ENCODE results near the gene KRT1.
"Not testable (repeated sequence)": the region's sequence is repeated elsewhere in the genome, so short reads cannot be mapped to it uniquely, and the experiment has no call there.

KRT1 gene

DNA sequence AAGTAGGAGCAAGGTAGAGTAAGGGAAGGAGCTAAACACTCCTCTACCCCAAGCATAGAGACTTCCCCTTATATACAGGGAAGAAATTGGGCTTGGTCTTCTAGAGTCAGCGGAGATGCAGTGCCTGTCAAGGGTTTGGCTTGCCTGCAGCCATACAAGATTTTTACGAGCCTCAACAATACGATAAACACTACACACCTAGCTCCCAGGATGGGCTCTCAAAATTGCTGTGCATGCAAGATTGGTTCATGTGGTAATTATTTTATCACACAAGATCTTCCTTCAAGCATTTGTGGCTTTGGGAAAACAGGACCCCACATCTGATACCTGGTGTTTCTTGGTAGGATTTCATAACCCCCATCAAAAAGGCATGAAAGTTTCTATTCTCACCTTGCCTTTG, at the start of gene KRT1:
Gene KRT1, minus strand, starts transcription at position 45 of the 400 bp plus-strand sequence. CDS start 59 bp downstream, outside the sequence.
- no peak for DNase-seq

DNA sequence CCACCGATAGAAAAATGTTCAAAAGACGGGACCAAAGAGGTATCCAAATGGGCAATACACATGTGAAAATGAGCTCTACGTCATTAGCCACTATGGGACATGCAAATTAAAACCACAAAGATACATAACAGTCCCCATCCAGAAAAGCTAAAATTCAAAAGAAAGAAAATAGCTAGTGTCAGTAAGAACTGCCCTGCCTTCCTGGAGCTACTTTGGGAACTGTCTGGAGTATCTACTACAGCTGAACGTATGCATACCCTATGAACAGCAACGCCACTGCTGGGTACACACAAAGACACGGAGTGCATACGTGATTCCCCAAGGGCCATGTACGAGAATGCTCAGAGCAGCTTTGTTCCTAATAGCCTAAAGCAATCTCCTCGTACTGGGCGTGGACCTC, 48.9 kb upstream of the KRT1 start:
- DNase-seq = no peak

DNA sequence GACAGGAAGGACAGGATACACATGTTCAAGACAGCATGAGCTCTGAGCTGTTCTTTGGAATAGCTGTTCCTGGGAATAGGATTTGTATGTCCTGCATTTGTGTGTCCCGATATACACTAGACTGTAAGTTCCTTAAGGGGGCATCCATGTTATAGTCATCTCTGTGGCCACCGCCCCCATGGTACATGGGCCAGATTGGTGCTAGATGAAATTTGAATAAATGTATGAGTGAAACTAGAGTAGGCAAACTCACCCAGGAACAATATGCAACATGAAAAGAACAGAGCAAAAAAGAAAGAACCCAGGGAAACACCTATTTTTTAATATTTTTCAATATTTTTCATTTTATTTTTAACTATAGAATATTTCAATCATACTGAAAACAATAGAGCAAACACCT, 48.2 kb upstream of the KRT1 start:
- no peak for DNase-seq

DNA sequence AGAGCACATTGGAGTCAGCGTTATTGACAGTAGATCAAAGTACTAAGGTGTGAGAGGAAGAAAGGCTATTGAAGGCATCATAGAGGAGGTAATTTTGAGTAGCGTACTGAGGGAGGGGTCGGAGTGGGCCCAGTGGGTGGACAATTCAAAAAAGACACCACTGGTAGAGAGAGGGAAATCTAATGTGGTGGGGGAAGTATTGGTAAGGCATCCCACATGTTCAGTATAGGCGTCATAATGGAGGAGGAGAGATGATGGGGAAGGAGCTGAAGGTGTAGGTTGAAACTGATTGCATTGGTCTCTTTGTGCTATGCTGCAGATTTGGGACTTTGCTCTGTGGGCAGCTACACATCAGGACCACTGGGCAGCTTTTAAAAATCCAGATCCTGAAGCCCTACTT, 46.8 kb upstream of the KRT1 start:
- no peak for DNase-seq

DNA sequence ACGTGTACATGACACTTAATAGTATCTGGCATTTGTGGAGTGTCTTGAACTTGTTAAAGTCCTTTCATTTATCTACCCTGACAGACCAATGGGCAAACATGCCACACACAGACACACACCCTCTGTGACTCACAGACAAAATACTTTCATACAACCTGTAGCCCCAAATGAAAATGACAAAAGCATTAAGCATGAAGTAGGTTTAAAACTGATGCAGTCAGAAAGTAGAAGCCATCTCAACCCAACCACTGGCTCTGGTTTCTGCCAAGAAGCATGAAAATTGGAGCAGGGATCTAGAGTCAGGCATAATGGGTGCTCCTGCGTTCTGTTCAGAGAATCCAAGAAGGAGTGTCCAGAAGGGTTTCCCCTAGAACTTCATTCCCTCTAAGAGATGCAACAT, 46.2 kb upstream of the KRT1 start:
- no peak for DNase-seq

DNA sequence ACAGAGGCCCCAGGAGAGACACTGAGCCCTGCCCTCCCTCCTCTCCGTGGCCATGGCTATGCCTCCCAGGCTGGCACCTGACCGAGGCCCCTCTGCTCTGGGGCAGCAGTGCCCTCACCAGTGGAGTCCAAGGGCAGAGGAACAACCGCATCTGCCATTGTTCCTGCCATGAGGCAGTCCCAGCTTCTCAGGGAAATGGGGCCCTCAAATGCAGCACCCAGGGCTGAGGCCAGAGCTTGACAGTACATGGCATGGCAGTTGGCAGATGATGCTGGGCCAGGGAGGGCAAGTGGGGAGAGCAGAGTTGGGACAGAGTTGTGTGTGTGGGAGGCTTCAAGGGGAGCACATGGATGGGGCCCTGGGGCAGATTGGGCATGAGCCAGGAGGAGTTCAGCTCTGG, 44.2 kb upstream of the KRT1 start:
- no peak for DNase-seq

DNA sequence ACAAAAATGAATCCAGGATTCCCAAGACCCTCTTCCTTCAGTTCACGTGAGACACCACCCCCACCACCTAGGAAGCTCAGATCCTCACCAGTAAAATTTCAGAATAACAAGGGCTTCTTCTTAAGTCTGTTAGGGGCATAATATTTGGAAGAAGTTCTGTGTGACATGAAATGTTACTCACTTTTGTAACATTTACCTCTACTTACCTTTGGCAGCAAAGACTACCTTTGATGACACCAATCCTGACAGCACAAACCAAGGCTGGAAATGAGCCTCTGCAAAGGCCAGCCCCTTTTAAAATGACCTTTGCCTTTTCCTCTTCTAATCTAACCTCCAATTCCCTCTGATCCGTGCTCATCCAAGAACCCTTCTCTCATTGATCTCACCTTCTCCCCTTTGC, 42.5 kb upstream of the KRT1 start:
- DNase-seq = no peak

DNA sequence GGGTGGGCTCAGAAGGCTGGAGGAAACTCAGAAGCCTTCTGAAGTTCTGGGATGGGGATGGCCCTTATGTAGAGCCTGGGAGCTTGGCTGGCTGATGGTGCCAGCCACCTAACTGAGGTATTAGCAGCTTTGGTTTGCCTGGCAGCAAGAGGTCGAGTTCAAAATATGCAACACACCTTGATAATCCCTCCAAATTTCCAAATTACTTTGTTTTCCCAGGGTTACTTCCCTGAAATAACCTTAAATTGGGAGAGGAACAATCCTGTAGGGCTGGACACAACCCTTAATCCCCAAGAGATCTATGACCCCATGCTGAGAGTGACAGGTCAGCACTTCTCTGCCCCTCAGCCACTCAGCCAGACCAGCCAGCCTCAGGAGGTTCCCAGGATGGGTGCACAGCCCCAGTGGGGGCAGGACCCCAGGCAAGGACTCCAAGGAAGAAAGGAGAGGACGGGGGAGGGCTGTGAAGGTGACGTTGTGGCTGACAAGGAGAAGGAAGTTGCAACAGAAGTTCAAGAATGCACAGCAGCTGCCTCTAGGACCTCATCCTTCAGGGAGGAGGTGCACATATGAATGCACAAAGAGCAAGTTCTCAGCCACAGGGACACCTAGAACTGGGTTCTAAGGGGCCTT, 41.7 kb upstream of the KRT1 start:
- DNase-seq = no peak

DNA sequence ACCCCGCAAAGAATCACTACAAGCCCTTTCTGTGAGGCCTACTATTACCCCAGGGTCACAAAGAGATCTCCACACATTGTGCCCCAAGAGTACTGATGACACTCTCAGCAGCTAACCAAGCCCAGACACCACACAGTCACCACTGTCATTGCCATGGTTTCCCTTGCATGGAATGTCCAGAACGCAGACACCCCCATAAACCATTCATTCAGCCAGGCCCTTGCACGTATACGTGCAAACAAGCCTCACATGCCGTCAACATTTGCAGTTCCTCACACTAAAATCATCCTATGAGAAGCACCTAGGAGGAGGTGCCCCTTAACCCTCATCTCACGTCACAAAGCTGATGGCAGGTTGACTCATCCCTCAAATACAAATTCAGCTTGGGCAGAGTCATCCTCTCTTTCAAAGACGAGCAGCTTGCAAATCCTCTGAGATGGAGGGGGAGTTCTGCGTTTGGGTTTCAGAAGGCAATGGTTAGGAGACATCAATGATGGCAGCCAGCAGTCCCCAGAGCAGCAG, 40.2 kb upstream of the KRT1 start:
- DNase-seq = no peak

DNA sequence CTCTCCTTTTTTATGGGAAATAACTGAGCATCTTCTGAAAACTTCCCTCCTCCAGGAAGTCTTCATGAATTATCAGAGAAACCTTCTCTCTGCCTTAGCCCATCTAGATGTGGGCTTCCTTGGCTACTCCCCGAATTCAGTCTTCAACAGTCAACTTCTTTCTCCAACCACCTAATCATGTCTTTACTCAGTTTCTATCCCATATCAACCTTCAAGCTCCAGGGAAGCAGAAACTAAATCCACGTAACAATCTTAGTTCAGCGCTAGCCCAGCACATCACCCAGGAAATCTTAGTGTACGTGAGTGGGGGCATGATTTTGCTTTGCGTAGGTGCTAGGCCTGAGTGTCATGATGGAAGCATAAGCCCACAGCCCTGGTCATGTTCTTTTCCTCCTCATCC, 35.9 kb upstream of the KRT1 start:
- no peak for DNase-seq

DNA sequence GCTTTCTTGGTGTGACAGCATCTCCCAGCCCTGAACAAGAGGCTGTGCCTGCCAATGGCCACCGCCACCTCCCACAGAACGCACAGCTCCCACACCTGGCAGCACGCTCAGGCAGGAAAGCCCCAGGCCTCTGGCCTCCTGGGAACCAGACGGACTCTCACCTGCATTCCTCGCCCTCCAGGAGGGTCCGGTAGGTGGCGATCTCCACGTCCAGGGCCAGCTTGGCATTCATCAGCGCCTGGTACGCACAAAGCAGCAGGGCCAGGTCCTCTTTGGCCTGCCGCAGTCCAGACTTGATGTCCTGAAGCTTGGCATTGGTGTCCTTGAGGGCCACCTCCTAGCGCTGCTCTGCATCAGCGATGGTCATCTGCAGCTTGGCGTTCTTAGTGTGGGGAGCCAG, 35.2 kb upstream of the KRT1 start:
- DNase-seq = no peak

DNA sequence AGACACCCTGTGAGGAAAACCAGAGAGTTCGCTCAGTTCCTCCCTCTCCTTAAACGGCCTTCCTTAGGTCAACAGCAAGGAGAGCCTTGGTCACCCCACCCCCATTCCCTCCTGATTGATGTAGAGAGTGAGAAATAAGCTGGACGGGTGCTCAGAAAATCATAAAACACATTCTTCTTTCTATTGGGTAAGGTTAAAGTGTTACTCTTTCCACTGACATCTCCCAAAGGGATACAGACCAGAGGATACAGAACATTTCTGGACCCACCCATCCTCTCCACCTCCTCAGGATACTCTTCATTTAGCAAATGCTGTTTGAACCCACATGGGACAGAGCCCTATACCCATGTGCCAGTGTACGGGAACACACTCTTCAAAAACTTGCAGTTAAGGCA, 34.7 kb upstream of the KRT1 start:
- DNase-seq = no peak

DNA sequence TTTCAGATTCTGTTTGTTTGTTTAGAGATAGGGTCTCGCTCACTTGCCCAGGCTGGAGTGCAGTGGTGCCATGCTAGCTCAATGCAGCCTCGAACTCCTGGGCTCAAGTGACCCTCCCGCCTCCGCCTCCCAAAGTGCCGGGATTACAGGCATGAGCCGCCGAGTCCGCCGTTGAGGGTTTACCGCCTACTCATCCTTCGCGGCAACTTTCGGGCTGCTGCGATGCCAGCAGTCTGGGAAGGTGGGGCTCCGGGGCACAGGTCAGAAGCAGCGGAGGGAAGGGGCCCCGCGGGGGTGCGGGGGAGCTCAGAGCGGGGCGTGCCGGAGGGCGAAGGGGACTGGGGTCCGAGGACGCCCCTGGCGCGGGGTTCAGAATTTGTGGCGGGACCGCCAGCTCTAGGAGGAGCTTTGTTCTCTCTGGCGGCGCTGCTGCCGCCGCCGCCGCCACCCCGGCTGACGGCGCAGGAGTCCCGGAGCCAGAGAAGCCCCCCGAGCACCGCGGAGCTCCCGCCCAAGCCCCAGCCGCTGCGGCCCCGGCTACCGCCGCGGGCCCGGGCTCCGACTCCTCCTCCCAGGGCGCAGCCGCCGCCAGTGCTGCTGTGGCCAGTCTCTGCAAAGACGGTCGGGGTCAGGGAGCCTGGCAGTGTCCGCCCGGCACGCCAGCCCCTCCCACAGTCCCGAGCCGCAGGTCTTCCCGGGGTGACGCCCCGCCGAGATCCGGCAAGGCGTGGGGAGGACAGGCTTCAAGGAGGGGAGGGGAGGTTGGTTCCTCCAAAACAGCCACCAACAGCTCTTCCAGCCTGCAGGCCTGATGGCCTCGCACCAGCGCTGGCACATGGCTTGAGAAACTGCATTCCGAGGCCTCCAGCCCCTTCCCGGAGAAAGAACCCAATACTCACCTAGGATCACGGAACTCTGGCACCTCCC, 34.0 kb upstream of the KRT1 start:
- DNase-seq = no peak

DNA sequence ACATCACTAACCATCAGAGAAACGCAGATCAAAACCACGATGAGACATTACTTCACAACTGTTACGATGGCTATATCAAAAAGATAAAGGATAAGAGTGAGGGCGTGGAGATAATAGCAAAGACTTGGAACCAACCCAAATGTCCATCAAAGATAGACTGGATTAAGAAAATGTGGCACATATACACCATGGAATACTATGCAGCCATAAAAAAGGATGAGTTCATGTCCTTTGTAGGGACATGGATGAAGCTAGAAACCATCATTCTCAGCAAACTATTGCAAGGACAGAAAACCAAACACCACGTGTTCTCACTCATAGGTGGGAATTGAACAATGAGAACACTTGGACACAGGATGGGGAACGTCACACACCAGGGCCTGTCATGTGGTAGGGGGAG, 31.9 kb upstream of the KRT1 start:
- DNase-seq = not testable (repeated sequence)

DNA sequence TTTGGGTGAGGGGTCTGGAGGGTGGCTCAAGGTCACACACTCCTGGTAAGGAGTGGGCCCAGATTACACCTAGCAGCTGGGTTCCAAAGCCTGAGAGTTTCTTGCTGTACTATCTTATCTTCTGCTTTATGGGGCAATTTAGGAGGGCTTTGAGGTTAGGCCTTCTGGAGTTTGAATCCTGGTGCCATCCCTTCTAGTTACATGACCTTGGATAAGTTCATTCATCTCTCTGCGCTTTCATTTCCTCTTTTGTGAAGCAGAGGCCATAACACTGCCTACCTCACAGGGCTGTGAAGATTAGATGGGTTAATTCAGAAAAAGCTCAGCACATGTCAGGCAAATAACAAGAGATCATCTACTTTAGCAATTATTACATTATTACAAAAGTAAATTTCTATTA, 30.5 kb upstream of the KRT1 start:
- DNase-seq = no peak

DNA sequence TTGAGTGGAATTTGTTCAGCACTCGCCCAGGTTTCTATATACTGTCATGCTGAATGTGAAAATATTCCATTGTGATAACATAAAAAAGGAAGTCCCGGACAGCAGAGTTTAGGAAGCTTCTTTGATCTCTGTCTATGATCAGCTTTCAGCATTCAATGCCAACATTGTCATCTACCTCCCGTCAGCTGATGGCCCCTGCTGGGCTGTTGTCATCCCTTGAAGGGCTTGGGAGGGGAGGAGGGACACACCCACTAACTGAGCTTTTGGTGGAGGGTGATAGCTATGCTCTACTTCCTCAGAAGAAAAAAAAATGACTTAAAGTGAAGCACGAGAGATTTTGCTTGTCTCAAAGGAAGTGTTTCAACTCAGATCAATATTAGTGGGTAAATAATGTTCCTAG, 27.8 kb upstream of the KRT1 start:
- DNase-seq = no peak

DNA sequence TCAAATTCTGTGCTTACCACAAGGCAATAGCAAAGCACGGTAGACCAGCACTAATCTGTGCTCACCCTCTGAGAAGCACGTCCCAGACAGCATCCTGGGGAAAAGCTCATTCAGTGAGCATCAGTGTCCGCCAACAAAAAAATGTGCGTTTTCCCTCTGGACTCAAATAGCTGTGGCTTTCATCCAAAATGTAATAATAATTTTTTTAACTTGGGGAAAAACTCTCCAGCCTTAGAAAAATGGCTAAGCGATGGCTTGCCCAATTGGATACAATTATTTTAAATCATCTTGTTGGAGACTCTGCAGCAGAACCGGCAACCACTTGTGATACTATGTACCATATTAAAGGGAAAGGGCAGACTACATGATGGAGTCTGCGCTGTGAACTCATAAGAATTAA, 24.3 kb upstream of the KRT1 start:
- no peak for DNase-seq

DNA sequence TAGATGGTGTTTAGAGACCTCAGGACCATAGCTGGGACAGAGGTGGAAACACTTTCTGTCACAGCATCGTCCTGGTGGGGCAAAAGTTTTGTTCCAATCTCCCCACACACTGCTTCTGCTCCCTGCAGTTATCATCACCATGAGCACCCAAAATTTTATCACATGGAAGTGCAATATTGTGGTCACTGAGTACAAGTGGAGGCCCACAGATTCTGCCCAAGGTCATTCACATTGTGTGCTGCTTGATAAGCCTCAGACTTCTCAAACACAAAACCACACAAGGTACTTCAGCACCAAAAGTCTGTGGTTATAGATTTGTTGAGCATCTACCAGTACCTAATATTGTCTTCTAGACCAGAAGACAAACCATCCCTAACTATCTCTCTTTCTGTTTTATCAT, 23.7 kb upstream of the KRT1 start:
- DNase-seq = no peak

DNA sequence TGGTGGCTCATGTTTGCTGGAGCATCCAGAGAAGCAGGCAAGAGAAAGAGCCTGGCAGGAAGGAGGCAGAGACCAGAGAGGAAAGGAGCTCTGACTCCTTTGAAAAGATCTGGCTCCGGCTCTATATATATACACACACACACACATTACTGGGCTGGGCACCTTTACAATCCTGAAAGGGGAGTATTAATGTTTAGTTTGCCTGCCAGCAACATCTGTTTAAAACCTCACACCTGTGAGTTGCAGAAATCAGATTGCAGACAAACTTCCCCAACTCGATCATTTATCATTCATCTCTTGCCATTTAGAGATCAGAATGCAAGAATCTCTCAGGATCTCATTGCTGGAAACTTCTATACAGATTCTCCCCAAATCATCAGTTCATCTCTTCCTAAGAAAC, 23.2 kb upstream of the KRT1 start, which contains the start of gene KRT77:
Gene KRT77, minus strand, starts transcription at position 101 of the 400 bp plus-strand sequence. Its CDS starts 90 bp downstream, at position 11.
- no peak for DNase-seq

DNA sequence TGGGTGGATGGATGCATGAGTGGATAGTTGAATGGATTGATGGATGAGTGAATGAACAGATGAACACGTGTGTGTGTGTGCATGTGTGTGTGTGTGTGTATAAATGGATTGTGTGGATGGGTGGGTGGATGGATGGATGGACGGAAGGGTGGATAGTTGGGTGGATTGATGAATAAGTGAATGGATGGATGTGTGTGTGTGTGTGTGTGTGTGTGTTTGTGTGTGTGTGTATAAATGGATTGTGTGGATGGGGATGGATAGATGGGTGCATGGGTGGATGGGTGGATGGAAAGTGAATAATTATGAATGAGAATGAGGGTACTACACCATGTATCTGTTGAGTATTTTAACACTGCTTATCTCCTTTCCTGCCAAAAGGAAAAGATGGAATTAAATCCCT, 22.1 kb upstream of the KRT1 start:
- DNase-seq = no peak

DNA sequence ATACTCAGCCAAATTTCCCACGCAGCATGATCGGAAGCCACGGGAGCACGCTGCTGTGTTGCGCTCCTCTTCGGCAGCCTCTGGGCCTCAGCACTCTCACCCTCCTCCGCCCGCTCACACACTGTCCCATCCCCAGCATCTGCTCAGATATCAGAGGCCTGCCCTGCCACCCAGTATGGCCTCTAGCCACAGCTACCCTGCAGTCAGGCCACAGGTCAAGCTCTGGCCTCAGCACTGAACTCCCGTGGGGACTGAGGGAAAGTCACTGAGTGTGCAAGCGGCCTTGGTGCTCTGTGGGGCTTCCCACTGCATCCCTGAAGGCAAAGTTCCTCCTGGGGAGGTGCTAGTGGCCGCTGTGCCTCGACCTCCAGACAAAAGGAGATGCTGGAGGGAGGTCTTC, 21.1 kb upstream of the KRT1 start:
- DNase-seq = no peak

DNA sequence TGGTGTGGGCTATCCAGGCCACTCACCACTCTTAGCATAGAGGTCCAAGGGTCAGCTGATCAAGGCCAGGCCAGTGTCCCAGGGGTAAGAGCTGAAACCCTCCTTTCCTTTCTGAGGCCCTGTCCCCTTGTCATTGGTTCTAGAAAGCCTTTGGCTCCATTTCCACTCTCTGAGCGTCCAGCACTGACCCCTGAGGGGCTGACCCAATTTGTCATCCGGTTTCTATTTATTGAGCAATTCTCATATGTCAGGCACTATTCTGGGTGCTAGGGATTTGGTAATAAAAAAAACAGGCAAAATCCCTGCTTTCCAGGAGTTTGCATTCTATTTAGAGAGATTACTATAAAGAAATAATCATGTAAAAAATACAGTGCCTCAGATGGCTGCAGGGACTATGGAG, 19.8 kb upstream of the KRT1 start:
- no peak for DNase-seq

DNA sequence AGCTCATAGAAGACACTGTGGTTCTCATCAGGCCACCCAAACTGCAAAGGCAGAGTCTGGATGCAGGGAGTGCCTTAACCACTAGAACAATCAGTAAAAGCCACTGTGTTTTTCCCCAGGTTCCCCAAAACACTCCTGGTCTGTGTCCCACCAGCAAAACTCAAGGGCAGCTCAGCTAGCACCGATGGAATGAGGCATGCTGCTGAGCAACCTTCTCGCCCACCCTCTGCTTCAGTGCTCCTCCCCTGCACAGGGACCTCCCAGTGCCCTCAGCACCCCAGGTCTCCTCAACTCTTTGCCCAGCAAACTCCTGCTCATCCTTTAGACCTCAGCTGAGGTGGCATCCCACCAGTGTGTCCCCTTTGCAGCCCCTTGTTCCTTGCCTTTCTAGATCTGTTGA, 19.2 kb upstream of the KRT1 start:
- no peak for DNase-seq

DNA sequence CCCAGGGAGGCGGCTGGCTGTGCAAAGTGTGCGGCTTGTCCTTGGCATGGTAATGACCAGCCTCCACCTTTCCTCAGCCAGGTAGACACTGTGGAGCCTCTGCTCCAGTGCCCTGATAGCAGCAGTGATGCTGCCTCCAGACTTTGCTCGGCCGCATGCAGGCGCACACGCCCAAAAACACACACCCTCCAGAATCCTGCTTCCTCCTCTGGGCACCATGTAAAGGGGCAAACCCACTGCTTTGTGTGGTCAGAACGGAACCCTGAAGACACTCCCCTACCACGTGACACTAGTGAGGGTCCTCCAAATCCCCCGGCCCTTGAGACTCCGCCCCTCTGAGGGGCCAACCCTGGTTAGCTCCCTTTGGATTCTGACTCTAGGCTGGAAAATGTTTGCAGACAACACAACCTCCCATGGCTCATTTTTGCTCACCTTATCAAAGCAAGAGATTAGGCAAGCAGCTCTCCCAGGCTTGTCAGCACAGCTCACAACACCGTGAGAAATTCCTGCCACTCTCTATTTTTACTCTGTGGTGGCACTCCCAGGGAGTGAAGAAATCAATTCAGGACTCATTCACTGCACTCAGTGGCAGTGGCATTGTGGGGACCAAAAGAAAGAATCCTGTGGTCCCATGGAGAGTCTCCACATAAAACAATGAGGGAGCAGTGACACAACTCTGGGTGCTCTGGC, 18.6 kb upstream of the KRT1 start:
- no peak for DNase-seq

Data from kidney glomerular epithelial cell (primary cell).